IMR-90 (cell line): Measurements from ENCODE around the gene MGA. TPM values are rescaled to one million over a fixed set of nuclear protein-coding genes. Genes with fewer than 3 reads are reported as not detected.

ENCODE experiments used
- ATAC-seq: fragments of 200-7000 bp; cut with Tn5 transposase; 2 replicates; pipeline ENCODE4 v1.9.1; 2020; ENCODE audit warnings: low read depth, mild to moderate bottlenecking, moderate library complexity
- BruUV-seq: library from RNA; stranded (reverse); fragments of 400-500 nt; replicated peaks from 2 replicates; lab custom pipeline; 2021; lab: Mats Ljungman, UMichigan
- CTCF ChIA-PET: fragments of 300-600 bp; formaldehyde crosslinking; extraction: SDS; loops from one replicate; lab custom pipeline; 2021; ENCODE audit warnings: antibody characterized with exemption; lab: Yijun Ruan, JAX
- POLR2A ChIA-PET: fragments of 300-600 bp; sonication (Branson Sonifier 250); formaldehyde crosslinking; loops from one replicate; lab custom pipeline; 2022; ENCODE audit warnings: antibody characterized with exemption; ENCODE audit not compliant: unreplicated experiment; lab: Charles Lee
- DNase-seq: peaks from one replicate; pipeline ENCODE4 v3.0.0; 2013
- H2AFZ ChIP-seq: replicated peaks from 2 replicates; pipeline ENCODE3; 2013; ENCODE audit warnings: low read length, mild to moderate bottlenecking; ENCODE audit not compliant: poor library complexity
- H2AK5ac ChIP-seq: 2 replicates; pipeline ENCODE4 v1.6.1; 2013; ENCODE audit warnings: low read depth, low read length, inconsistent platforms
- H2AK9ac ChIP-seq: replicated peaks from 2 replicates; pipeline ENCODE3; 2013; ENCODE audit warnings: mild to moderate bottlenecking, low read depth, low read length, moderate library complexity; ENCODE audit not compliant: poor library complexity
- H2BK120ac ChIP-seq: 2 replicates; pipeline ENCODE4 v1.6.1; 2013; ENCODE audit warnings: low read depth, low read length, inconsistent platforms
- H2BK15ac ChIP-seq: 3 replicates; pipeline ENCODE4 v1.6.1; 2013; ENCODE audit warnings: low read depth, low read length, inconsistent platforms
- H2BK20ac ChIP-seq: 2 replicates; pipeline ENCODE4 v1.6.1; 2013; ENCODE audit warnings: low read depth, mild to moderate bottlenecking, inconsistent platforms, low read length, moderate library complexity
- H2BK5ac ChIP-seq: 2 replicates; pipeline ENCODE4 v1.6.1; 2013; ENCODE audit warnings: mild to moderate bottlenecking, low read depth, low read length, inconsistent platforms; ENCODE audit not compliant: poor library complexity, severe bottlenecking
- H3K14ac ChIP-seq: replicated peaks from 2 replicates; pipeline ENCODE4 v1.6.1; 2013; ENCODE audit warnings: low read depth, low read length, inconsistent platforms
- H3K18ac ChIP-seq: 2 replicates; pipeline ENCODE4 v1.6.1; 2013; ENCODE audit warnings: low read depth, low read length, control low read depth
- H3K23ac ChIP-seq: 2 replicates; pipeline ENCODE4 v1.6.1; 2013; ENCODE audit warnings: low read depth, low read length, inconsistent platforms
- H3K27ac ChIP-seq: 2 replicates; pipeline ENCODE4 v1.5.1; 2013; ENCODE audit warnings: mild to moderate bottlenecking, control low read depth, low read length; ENCODE audit not compliant: insufficient read depth
- H3K27me3 ChIP-seq: 2 replicates; pipeline ENCODE4 v1.6.1; 2013; ENCODE audit warnings: low read length; ENCODE audit not compliant: control insufficient read depth, insufficient read depth
- H3K36me3 ChIP-seq: 2 replicates; pipeline ENCODE4 v1.6.1; 2013; ENCODE audit warnings: low read length, mixed read lengths; ENCODE audit not compliant: control insufficient read depth, insufficient read depth
- H3K4ac ChIP-seq: 2 replicates; pipeline ENCODE4 v1.6.1; 2013; ENCODE audit warnings: low read depth, low read length, inconsistent platforms
- H3K4me1 ChIP-seq: 2 replicates; pipeline ENCODE4 v1.6.1; 2013; ENCODE audit warnings: low read length, mixed read lengths; ENCODE audit not compliant: control insufficient read depth, insufficient read depth
- H3K4me2 ChIP-seq: 2 replicates; pipeline ENCODE4 v1.6.1; 2013; ENCODE audit warnings: low read depth, mild to moderate bottlenecking, control low read depth, low read length, moderate library complexity
- H3K4me3 ChIP-seq: 2 replicates; pipeline ENCODE4 v1.5.1; 2013; ENCODE audit warnings: low read depth, mild to moderate bottlenecking, control low read depth, low read length, moderate library complexity; ENCODE audit not compliant: insufficient read depth
- H3K56ac ChIP-seq: 2 replicates; pipeline ENCODE4 v1.6.1; 2013; ENCODE audit warnings: low read length, inconsistent platforms; ENCODE audit not compliant: insufficient read depth; ENCODE audit errors: extremely low read depth
- H3K79me1 ChIP-seq, 2 experiments: 2 replicates each; pipeline ENCODE4 v1.6.1; 2013; ENCODE audit warnings: low read length in 2 of 2, inconsistent platforms in 1 of 2, low read depth in 1 of 2
- H3K9ac ChIP-seq: 2 replicates; pipeline ENCODE4 v1.6.1; 2013; ENCODE audit warnings: low read depth, low read length, control low read depth
- H3K9me1 ChIP-seq: 2 replicates; pipeline ENCODE4 v1.6.1; 2013; ENCODE audit warnings: low read length, inconsistent platforms; ENCODE audit not compliant: insufficient read depth
- H3K9me3 ChIP-seq: 2 replicates; pipeline ENCODE4 v1.6.1; 2013; ENCODE audit warnings: low read length; ENCODE audit not compliant: control insufficient read depth, insufficient read depth
- H4K20me1 ChIP-seq: 2 replicates; pipeline ENCODE4 v1.6.1; 2013; ENCODE audit warnings: low read length, inconsistent platforms; ENCODE audit not compliant: insufficient read depth
- H4K5ac ChIP-seq: 2 replicates; pipeline ENCODE4 v1.6.1; 2013; ENCODE audit warnings: mild to moderate bottlenecking, low read depth, low read length, control low read depth
- H4K8ac ChIP-seq, 2 experiments: 2 replicates each; pipeline ENCODE4 v1.6.1; 2013; ENCODE audit warnings: low read depth in 2 of 2, low read length in 2 of 2, control low read depth in 1 of 2, inconsistent platforms in 1 of 2
- H4K91ac ChIP-seq: 2 replicates; pipeline ENCODE4 v1.6.1; 2013; ENCODE audit warnings: low read depth, low read length, inconsistent platforms; ENCODE audit not compliant: insufficient read depth
- CHD1 ChIP-seq: IDR thresholded peaks from 2 replicates; pipeline ENCODE4 v1.6.1; 2012; ENCODE audit warnings: low read depth, low read length, improper control_type of control experiment
- MAFK ChIP-seq: IDR thresholded peaks from 2 replicates; pipeline ENCODE4 v1.6.1; 2012; ENCODE audit warnings: low read depth, low read length, improper control_type of control experiment
- WGBS, 2 experiments: methylation state at CpG; one replicate each; pipeline versions ENCODE4 v1.1.5 to v1.1.7; 2013; ENCODE audit warnings: missing lambda C conversion rate in 2 of 2; ENCODE audit not compliant: insufficient read length in 1 of 2; ENCODE audit errors: extremely low coverage in 2 of 2; 5-methylcytosine and 5-hydroxymethylcytosine counted together
- dilution Hi-C: fragments of 300-500 bp; cut with HindIII; formaldehyde crosslinking; loops from one replicate; pipeline ENCODE4 v1.14.3; 2018; ENCODE audit warnings: low sequenced_read_pairs; ENCODE audit not compliant: unreplicated experiment
- in situ Hi-C: fragments of 300-500 bp; cut with MboI; formaldehyde crosslinking; loops from 3 replicates; pipeline ENCODE4 v1.14.3; 2019; ENCODE audit warnings: low sequenced_read_pairs, inconsistent platforms, mixed read lengths
- intact Hi-C: fragments of 100-400 bp; cut with micrococcal nuclease; formaldehyde crosslinking; loops from 2 replicates; pipeline ENCODE4 v1.10.0; 2022
- polyA plus RNA-seq, 3 experiments: library from polyadenylated mRNA; depleted of rRNA; stranded (reverse); fragments of >200 nt; gene quantifications; 2 replicates each; pipeline ENCODE4 v1.2.3, GENCODE V29; 2012; ENCODE audit warnings: low replicate concordance in 1 of 3
- total RNA-seq: library from RNA; depleted of rRNA; stranded (reverse); fragments of >200 nt; gene quantifications from 2 replicates; pipeline ENCODE4 v1.2.3, GENCODE V29; 2012

The MGA gene
- total and polyA plus RNA-seq, 2 of the 4 experiments (the other 2 are of a cell fraction) = 3.2 to 38.0 TPM

DNA sequence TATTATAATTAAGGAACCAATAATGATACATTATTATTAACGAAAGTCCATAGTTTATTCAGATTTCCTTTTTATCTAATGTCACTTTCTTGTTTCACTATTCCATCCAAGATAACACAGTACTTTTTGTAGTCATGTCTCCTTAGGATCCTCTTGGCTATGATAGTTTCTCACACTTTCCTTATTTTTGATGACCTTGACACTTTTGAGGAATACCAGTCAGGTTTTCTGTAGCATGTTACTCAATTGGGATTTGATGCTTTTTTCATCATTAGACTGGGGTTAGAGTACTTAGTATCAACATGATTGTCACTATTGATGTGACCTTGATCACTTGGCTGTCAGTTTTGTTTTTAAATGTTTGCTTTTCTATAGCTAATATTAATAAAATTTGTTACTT, 33.0 kb upstream of the MGA start:
- Histone ChIP-seq H3K27ac (no peak overlapping the region), H3K9me3 (no peaks in the 10 kb centered on the region), H3K9ac (no peak overlapping the region), H2AFZ (no peak overlapping the region), H3K79me1 (peaks cover 0 to 9% of the 10 kb centered on the region in 2 experiments; a peak in 2 of 4 replicates), H2BK120ac (no peak overlapping the region), H3K9me1 (0 out of 2 replicates have a peak, but pooled peaks cover 2% of the 10 kb centered on the region), H4K5ac (no peak overlapping the region), H4K20me1 (no peaks in the 10 kb centered on the region), H2BK5ac (no peak overlapping the region), H3K4ac (no peak overlapping the region), H2BK15ac (no peak overlapping the region), H3K27me3 (no peaks in the 10 kb centered on the region), H3K14ac (no peak overlapping the region), H3K23ac (no peak overlapping the region), H3K56ac (no peak overlapping the region), H3K36me3 (no peaks in the 10 kb centered on the region), H3K4me1 (no peaks in the 10 kb centered on the region), H2BK20ac (no peak overlapping the region), H2AK9ac (no peak overlapping the region), H4K91ac (no peak overlapping the region), H3K4me3 (no peak overlapping the region), H2AK5ac (no peak overlapping the region), H3K4me2 (no peak overlapping the region), H3K18ac (no peak overlapping the region), H4K8ac (no peak overlapping the region)
- POLR2A ChIA-PET = no interaction called here
- intact Hi-C loops (no loop called here), in situ Hi-C loops (no loop called here), dilution Hi-C loops (no loop called here)
- no CpG with 5 or more reads among the region's 1 CpG for WGBS, 2 experiments
- BruUV-seq = no TSS peak
- ATAC-seq = no peak
- peak; percentile 87 for TF ChIP-seq MAFK
- TF ChIP-seq CHD1 = no peak
- CTCF ChIA-PET = no interaction called here
- DNase-seq = no peak
